PC-3 (cell line): Measurements from ENCODE around the gene BRAT1.
"Not testable (repeated sequence)": the region's sequence is repeated elsewhere in the genome, so short reads cannot be mapped to it uniquely, and the experiment has no call there.

ENCODE experiments used
- CTCF ChIP-seq: fragments of 300-600 bp; sonication (generic); conservative IDR thresholded peaks from 2 replicates; pipeline ENCODE4 v1.5.1; 2017; ENCODE audit warnings: antibody characterized with exemption, low read depth, mild to moderate bottlenecking, low read length
- EZH2 ChIP-seq: fragments of 300-600 bp; sonication (generic); IDR thresholded peaks from one replicate; pipeline ENCODE4 v1.6.1; 2017; ENCODE audit warnings: antibody characterized with exemption, mild to moderate bottlenecking, low read length; ENCODE audit not compliant: unreplicated experiment
- EZH2phosphoT487 ChIP-seq: fragments of 300-600 bp; sonication (generic); IDR thresholded peaks from 2 replicates; pipeline ENCODE4 v1.6.1; 2018; ENCODE audit warnings: mild to moderate bottlenecking, antibody characterized with exemption, low read length, borderline replicate concordance

GRCh38 chr7:2530994-2531795 lies 24.1 kb downstream of the BRAT1 start:
- TF ChIP-seq CTCF, EZH2phosphoT487, EZH2: not testable (repeated sequence)
